ENCODE results near the gene RPLP2.
A peak's percentile ranks its signal among the peaks of the same experiment; 100 is the strongest.

RPLP2 gene

DNA sequence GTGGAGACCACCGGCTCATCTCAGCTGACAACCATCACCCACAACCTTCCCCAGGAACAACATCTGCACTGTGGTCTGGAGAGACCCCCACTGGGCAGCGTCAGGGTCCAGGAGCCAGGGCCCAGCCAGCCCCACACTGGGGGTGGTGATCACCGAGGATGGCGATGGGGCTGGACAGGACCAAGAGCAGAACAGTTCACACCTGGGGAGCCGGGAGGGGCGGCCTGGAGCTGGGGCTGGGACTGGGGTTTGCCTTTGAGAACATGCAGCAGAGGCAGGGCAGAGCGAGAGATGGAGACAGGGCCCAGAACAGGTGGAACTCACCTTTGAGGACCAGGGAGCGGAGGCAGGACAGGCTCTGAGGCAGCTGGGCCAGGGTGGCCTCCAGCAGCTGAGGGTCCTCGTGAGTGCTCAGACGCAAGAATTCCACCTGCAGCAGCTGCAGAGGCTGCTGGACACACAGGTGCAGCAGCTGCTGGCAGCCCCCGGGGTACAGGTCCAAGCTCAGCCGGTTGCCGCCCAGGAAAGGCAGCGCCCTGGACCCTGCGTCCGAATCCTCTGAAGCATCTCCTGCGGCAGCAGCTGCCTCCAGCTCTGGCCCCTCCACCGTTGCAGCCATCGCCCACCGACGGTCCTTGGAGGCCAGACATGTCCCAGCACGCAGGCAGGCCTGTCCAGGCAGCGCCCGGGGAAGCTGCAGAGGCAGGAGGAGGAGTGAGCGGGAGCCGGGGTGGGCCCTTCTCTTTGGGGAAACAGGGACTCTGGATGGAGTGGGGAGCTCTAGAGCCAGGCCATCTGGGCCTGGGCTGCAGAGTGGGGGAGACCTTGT is 5.8 kb upstream of the RPLP2 start:
- no peak for DNase-seq (ENCODE audit: low read depth in 2 of 2)

GRCh38 chr11:804599-804964 is 5.2 kb upstream of the RPLP2 start:
- no peak for DNase-seq (ENCODE audit: low read depth in 2 of 2)

- no peak for DNase-seq (ENCODE audit: low read depth in 2 of 2)
Measured at GRCh38 chr11:808427-809286, 1.1 kb upstream of the RPLP2 start.

DNA sequence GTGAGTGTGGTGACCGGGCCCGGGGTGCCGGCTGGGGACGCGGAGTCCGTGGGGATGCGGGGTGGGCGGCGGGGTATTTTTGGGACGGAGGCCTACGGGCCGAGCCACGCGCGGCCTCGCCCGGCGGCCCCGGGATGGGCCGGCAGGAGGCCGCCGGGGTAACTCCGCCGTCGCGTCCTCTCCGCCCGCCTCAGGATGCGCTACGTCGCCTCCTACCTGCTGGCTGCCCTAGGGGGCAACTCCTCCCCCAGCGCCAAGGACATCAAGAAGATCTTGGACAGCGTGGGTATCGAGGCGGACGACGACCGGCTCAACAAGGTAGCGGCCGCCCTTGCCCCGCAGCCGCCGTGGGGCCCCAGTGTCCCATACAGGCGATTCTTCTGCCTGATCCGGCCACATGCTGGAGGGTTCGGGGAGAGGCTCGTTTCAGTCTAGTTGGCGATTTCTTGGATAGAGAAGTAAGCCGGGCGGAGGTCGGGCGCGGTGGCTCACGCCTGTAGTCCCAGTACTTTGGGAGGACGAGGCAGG is 337 bp downstream of the RPLP2 start:
- no peak for DNase-seq (ENCODE audit: low read depth in 2 of 2)

GRCh38 chr11:811446-812245 is 1.9 kb downstream of the RPLP2 start:
- DNase-seq (ENCODE audit: low read depth in 2 of 2), result no peak

DNA sequence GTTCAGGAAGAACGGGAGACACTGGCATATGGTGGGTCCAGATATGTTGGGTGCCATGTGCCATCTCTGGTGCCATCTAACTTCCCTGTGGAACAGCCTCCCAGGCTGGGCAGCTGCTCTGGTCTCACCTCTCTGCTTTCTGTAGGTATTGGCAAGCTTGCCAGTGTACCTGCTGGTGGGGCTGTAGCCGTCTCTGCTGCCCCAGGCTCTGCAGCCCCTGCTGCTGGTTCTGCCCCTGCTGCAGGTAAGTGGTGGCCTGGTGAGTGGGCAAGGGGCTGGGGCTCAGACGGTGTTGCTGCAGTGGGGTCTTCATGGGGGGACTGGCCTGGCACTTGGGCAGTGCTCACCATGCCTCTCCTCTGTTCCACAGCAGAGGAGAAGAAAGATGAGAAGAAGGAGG is 2.6 kb downstream of the RPLP2 start:
- no peak for DNase-seq (ENCODE audit: low read depth in 2 of 2)

GRCh38 chr11:813072-813455 is 3.3 kb downstream of the RPLP2 start:
- DNase-seq (ENCODE audit: low read depth in 2 of 2), result no peak

DNA sequence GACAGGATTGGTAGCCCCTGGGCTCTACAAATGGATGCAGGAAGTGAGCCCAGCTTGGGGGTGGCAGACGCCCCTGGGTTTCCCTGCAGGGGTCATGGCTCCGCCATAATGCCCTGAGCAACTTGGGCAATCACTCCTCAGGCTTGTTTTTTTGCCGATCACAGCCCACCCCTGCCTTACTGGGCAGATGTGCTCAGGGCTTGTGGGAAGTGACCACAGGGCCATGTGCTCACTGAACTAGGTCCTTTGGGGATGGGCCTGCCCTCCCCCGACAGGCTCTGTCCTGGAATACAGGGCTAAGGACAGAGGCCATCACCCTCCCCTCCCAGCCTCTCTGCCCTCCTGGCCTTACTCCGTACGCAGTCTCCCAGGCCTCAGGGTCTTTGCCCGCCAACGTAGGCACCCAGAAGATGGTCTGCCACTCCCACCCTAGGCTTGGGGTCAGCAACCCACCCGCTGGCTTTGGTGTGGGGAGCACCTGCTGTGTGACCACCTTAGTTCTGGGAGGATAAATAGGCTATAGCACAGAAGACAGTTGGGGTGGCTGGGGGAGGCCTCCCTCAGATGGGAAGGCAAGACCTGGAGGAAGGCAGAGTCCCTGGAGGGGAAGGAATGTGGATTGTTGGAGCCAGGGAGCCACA is 3.8 kb downstream of the RPLP2 start:
- DNase-seq (ENCODE audit: low read depth in 2 of 2), result no peak

DNA sequence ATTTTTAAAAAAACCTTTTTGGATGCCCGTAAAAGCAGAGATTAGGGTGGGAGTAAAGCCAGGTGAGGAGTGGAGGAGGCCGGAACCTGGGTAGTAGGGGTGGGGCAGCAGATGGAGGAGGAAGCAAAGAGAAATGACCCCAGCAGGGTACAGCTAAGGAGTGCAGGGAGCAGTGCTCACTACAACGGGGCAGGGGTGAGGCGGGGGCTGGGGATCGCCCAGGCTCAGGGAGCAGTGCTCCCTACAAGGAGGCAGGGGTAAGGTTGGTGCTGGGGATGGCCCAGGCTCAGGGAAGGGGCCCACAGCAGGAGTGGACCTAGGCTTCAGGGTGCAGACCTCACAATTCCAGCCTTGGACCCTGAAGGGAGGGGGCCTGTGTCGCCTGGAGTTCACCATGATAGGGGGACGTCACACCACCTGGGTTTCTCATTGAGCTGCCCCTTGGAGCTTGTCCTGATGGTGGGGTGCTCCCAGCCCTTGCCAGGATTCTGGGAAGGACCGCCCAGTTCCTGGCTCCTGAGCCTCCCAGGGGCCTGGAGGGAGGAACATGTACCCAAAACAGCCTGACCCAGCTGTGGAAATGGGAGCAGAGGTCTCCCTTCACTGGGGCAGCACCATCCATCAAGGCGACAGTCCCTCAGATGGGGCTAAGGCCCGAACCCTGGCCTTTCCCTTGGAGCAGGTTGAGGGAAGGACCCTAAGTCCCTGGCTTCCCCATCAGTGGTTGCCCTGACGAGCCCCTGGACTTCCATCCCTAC is 6.1 kb downstream of the RPLP2 start:
- no peak for DNase-seq (ENCODE audit: low read depth in 2 of 2)

DNA sequence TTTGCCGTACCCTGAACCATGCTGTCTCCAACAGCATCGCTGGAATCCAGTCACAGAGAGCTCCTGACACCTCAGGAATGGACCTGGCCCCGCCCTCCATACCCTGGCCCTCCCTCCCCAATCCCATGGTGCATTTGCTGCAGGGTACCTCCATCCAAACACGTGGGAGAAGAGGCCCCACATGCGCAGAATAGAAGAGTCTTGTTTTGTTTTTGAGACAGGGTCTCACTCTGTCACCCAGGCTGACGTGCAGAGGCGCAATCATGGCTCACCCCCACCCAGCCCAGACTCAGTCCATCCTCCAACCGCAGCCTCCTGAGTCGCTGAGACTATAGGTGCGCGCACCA is 6.6 kb downstream of the RPLP2 start:
- no peak for DNase-seq (ENCODE audit: low read depth in 2 of 2)

- DNase-seq (ENCODE audit: low read depth in 2 of 2), result no peak
Measured at GRCh38 chr11:818396-819128, 8.8 kb downstream of the RPLP2 start, which contains the start of gene PNPLA2. Gene PNPLA2 (plus strand): TSS chr11:818914. CDS start chr11:819719, 805 bp downstream.

- DNase-seq (ENCODE audit: low read depth in 2 of 2), result peak; percentile 68 to 71
Measured at GRCh38 chr11:819129-819931, 9.6 kb downstream of the RPLP2 start.

- DNase-seq (ENCODE audit: low read depth in 2 of 2), result no peak
Measured at GRCh38 chr11:819943-820649, 10.3 kb downstream of the RPLP2 start.

- no peak for DNase-seq (ENCODE audit: low read depth in 2 of 2)
Measured at GRCh38 chr11:820655-821511, 11.1 kb downstream of the RPLP2 start.

- DNase-seq (ENCODE audit: low read depth in 2 of 2), result no peak
Measured at GRCh38 chr11:821512-822371, 12.0 kb downstream of the RPLP2 start.

DNA sequence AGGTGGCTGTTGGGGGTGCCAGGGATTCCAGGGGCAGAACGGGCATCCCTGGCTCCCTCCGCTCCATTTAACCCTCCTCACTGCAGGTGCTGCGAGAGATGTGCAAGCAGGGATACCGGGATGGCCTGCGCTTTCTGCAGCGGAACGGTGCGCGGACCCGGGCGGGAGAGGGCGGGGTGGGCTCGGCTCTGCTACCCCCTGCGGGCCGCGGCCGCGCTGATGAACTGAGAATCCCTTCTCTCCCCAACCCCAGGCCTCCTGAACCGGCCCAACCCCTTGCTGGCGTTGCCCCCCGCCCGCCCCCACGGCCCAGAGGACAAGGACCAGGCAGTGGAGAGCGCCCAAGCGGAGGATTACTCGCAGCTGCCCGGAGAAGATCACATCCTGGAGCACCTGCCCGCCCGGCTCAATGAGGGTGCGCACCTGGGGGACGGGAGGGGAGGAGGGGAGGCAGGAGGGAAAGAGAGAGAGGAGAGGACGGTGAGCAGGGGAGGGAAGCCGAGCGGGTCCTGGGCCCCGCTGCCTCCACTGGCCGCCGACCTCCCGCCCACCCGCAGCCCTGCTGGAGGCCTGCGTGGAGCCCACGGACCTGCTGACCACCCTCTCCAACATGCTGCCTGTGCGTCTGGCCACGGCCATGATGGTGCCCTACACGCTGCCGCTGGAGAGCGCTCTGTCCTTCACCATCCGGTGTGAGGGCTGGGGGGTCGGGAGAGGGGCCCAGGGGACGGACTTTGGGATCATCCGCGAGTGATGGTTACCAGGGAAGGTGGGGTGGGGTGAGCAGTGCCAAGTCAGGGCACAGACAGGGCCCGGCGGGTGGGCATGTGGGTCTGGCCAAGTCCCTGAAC is 13.9 kb downstream of the RPLP2 start:
- DNase-seq (ENCODE audit: low read depth in 2 of 2), result no peak
